Measurements from ENCODE around the gene RRM1.

GRCh38 chr11:4049006-4049405 is 45.6 kb upstream of the RRM1 start:
- TF ChIP-seq CTCF (IDR thresholded peaks at IDR 0.05) (no peak), POLR2A (IDR thresholded peaks at IDR 0.05) (no peak)
